Subcutaneous adipose tissue (tissue), 4 donors: Measurements from ENCODE around the gene ARHGAP25. TPM values are rescaled to one million over a fixed set of nuclear protein-coding genes. Genes with fewer than 3 reads are reported as not detected.

Experiments
- total RNA-seq, 4 donors: library from RNA; depleted of rRNA; stranded (reverse); fragments of >200 nt; gene quantifications; one replicate each; pipeline ENCODE4 v1.1.0, GENCODE V29; 2016
- TF ChIP-seq, protein P1 (sequence below): fragments of 450-650 bp; IDR thresholded peaks from one replicate; pipeline ENCODE4 v1.5.1; 2016; ENCODE audit warnings: low read depth, mild to moderate bottlenecking, control low read depth, antibody characterized with exemption, moderate library complexity

ARHGAP25 gene
- total RNA-seq, 4 donors from 2014 or later, result 7.3 to 29.7 (median 14.3) TPM

DNA sequence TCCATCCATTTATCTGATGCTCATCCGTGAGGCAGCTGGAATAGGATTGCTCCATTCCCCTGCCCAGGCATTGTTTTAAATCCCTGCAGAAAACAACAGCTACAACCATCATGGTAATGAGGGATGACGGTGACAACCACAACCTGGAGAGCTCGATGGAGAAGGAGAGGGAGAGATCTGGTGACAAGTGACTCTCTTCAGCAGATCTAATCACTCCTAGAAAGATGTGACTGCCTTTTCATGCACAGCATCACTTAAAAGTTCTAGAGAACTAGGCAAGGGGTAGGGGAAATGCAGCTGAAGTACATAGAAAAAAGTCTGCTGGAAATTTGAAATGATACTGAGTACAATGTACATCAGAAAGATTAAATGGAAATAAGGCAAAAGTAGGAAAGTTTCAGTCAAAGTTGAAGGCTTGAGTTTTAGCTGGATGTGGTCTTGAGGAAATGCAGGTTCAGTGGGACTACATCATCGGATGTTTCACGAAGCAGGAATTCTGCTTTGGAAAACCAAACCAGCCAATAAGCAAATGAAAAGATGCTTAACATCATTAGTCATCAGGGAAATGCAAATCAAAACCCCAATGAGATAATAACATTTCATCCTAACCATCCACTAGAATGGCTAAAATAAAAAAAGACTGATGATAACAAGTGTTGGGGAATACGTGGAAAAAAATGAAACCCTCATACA, 6.8 kb upstream of the ARHGAP25 start:
- TF ChIP-seq, protein P1, sequence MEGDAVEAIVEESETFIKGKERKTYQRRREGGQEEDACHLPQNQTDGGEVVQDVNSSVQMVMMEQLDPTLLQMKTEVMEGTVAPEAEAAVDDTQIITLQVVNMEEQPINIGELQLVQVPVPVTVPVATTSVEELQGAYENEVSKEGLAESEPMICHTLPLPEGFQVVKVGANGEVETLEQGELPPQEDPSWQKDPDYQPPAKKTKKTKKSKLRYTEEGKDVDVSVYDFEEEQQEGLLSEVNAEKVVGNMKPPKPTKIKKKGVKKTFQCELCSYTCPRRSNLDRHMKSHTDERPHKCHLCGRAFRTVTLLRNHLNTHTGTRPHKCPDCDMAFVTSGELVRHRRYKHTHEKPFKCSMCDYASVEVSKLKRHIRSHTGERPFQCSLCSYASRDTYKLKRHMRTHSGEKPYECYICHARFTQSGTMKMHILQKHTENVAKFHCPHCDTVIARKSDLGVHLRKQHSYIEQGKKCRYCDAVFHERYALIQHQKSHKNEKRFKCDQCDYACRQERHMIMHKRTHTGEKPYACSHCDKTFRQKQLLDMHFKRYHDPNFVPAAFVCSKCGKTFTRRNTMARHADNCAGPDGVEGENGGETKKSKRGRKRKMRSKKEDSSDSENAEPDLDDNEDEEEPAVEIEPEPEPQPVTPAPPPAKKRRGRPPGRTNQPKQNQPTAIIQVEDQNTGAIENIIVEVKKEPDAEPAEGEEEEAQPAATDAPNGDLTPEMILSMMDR, result no peak

DNA sequence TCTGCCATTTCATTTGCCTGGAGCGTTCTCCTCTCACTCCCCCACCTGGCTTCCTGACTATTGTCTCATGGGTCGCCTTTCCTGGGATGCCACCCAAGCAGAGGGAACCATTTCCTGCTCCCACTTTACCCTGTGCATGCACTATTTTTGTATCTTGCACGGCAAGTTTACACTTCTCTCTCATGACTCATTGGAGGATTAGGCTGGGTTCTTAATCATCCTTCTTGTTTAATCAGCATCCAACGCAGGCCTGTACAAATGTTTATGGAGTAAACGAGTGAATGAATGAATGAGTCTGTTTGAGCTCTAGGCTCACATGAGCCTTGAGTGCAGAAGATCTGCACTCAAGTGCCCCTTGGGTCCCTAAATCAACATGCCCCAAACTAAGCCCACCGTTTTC, 3.8 kb upstream of the ARHGAP25 start:
- TF ChIP-seq, protein P1, result no peak

DNA sequence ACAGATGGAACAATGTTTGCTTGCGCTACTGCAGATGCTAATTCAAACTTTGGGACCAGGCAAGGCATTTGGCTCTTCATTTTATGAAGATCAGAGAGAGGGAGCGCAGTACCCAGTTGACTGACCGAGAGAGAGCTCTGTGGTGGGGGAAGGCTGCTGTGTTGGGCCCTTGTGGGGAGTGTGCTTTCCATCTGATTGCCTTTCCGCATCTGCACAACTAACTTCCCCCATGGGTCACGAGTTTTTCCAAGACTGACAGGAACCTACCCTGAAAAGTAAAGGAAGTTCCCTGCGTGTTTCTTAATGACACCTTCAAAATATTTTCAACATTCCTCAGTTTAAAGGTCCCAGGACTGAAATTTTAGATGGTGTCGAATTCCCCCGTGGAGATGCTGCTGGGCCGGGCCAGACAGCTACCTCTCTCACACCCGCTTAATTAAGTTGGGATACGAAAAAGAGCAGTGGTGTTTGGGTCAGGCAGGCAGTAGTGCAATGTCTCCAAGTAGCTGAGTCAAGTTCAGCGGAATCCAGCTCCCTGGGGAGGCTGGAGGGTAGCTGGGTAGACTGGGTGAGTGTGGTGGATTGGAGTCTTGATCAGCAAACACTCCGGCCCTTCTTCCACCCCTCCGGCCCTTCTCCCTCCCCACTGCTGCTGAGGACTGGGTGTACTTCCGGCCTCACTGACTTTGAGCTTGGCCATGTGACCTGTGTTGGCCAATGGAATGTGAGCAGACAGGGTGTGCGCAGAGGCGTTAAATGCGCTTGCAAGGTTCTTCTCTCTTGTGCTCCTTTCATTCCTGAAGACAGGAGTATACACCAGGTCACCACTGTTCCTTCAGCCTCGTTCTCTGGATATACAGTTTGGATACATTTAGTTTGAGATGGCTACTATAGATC, 2.3 kb upstream of the ARHGAP25 start:
- TF ChIP-seq, protein P1, result no peak

DNA sequence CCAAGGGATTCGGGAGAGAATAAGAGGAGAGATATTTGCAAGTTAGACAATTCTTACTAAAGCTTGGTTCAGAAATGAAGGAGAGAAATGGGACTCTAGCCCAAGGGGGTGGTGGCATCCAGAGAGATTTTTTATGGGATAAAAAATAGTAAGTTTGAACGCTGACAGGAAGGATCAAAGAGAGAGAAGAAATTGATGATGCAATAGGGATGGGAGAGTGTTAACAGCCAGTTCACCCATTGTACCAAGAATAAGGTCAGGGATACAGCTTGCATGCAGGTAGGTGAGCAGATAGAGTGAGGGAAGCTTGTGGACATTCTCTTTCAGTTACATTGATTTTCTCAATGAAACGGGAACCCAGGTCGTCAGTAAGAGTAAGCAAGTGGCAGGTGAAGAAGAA, 1.2 kb upstream of the ARHGAP25 start:
- TF ChIP-seq, protein P1, result no peak

DNA sequence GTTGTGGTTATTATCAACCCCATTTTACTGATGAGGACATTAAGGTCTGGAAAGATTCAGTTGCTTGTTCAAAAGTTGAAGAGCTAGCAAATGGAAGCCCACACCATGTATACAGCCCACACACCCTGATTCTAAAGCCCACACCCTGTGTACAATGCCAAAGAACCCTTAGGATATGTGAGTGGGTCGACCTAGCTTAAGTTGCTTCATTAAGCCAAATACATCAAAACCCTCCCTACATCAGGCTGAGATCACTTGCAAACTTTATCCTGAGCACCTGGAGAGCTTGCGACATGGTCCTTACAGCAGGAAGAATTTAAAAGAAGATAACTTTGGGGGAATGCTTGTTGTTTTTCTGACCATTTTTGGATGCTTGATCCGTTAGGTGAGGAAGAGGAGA, 435 bp upstream of the ARHGAP25 start:
- TF ChIP-seq, protein P1, result no peak

DNA sequence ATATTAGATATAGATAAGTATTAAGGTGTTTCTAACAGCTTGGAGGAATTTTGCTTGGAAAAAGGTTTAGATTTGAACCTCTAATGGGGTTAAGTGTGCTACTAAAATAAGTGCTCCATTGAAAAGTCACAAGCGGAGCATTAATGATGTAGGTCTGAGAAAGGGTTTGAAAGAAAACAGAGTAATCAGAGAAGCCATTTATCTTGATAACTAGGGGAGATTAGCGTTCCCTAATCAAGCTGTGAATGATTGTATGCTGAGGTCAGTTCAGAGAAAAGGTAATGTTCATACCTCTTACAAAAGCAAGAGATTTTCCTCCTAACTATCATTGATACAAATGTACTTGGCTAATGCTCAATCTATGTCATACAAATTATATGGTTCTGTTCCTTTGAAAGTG, 1.5 kb downstream of the ARHGAP25 start:
- TF ChIP-seq, protein P1, result no peak

DNA sequence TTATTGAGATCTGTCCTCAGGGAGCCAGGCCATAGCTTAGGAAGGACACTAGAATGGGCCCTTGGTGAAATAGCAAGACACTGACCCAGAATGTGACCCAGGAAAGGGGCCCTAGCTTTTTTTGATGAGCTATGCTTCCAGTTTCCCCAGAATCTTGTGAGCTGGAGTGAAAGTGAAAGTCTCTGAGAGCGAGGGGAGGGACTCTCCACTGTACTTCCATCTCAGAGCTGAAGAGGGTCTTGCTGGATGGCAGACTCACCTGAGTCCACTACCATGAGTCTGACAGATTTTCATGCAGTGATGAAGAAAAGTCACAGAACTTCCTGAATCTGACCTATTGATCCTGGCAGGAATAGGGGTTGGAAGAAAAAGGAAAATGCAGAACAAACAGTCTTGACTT, 3.1 kb downstream of the ARHGAP25 start:
- TF ChIP-seq, protein P1, result no peak
